GM12875 (cell line): ENCODE measurements around the gene CTNNA1.

Source experiments
- H3K4me3 ChIP-seq: one replicate; pipeline ENCODE4 v1.5.1; 2011; ENCODE audit warnings: low read depth, low read length, control low read depth
- TF ChIP-seq, protein P1 (sequence below): IDR thresholded peaks from 2 replicates; pipeline ENCODE4 v1.5.1; 2011; ENCODE audit warnings: low read depth, mild to moderate bottlenecking, control low read depth, inconsistent platforms, low read length, moderate library complexity, borderline replicate concordance; ENCODE audit not compliant: insufficient read depth

Gene CTNNA1

DNA sequence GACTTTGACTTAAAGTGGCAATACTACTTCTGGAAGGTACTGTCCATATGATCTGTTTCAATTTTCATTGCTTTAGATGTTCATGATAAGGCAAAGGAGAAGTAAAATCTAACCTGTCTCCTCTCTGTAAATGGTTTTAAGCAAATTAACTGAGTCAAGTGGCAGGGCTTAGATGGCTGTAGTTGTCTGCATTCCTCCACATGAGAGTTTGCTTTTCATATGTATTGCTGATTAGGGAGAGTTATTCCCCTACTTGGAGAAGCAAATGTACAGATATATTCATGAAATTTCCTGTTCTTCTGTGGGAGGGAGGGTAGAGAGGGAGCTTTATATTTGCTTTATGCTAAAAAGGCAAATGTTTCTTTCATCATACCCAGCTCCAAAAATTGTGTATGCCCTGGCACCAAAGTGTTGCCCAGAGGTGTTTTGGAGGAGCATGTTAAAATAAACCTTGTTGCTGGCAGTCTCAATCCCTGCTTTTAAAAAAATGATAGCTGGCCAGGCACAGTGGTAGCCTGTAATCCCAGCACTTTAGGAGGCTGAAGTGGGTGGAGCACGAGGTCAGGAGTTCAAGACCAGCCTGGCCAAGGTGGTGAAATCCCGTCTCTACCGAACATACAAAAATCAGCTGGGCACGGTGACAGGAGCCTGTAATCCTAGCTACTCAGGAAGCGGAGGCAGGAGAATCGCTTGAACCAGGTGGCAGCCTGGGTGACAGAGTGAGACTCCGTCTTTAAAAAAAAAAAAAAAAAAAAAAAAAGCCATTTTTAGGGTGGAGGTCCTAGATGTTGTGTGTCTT, 125.4 kb downstream of the CTNNA1 start:
- TF ChIP-seq, protein P1, sequence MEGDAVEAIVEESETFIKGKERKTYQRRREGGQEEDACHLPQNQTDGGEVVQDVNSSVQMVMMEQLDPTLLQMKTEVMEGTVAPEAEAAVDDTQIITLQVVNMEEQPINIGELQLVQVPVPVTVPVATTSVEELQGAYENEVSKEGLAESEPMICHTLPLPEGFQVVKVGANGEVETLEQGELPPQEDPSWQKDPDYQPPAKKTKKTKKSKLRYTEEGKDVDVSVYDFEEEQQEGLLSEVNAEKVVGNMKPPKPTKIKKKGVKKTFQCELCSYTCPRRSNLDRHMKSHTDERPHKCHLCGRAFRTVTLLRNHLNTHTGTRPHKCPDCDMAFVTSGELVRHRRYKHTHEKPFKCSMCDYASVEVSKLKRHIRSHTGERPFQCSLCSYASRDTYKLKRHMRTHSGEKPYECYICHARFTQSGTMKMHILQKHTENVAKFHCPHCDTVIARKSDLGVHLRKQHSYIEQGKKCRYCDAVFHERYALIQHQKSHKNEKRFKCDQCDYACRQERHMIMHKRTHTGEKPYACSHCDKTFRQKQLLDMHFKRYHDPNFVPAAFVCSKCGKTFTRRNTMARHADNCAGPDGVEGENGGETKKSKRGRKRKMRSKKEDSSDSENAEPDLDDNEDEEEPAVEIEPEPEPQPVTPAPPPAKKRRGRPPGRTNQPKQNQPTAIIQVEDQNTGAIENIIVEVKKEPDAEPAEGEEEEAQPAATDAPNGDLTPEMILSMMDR, result no peak
- H3K4me3 ChIP-seq, result no peak overlapping the region

DNA sequence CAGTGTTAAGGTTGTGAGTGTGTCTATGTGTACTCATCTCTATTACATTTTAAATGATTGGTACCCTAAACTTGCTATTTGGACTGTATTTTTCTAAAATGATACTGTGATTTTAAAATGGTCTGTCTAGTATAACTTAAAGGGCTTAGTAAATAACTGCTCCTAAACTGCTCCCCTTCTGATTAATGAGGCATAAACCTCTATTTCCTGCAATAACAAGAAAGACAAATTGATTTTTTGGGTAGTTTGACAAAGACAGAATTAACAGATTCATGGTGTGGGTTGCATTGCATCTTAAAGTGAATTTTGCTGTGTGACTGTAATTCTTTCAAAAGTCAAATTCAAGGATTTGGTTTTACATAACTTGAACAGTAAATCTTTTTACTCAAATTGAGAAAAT, 130.0 kb downstream of the CTNNA1 start:
- TF ChIP-seq, protein P1, result no peak

DNA sequence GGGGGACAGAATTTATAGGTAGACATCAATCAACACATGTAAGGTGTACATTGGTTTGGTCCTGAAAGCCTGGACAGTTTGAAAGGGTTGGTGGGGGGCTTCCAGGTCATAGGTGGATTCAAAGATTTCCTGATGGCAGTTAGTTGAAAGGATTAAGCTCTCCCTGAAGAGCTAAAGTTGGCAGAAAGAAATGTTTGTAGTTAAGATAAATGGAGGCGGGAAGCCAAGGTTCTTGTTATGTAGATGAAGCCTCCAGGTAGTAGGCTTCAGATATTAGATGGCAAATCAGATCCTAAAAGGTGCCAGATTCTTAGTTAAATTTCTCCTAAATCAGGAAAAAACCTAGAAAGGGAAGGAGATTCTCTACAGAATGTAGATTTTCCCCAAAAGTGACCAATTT, 130.9 kb downstream of the CTNNA1 start:
- TF ChIP-seq, protein P1, result no peak
- no peak overlapping the region for H3K4me3 ChIP-seq

More for the DNA sequence above, 130.0 kb downstream of the CTNNA1 start:
- no peak overlapping the region for H3K4me3 ChIP-seq

DNA sequence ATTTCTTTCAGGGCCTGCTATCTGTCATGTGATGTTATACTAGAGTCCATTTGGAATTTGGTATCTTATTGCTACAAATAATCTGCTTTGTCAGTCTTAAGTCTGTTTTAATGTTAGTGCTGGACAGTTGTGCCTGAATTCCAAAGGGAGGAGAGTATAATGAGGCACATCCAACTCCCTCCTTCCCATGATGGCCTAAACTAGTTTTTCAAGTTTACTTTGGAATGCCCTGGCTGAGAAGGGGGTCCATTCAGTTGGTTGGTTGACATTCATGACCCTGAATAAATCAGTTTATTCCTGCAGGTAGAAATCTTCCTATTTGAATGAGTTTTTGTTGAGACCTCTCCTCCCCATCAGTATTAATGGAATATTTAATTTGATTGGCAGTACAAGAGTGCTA, 131.3 kb downstream of the CTNNA1 start:
- TF ChIP-seq, protein P1, result no peak
- no peak overlapping the region for H3K4me3 ChIP-seq

- no peak overlapping the region for H3K4me3 ChIP-seq
- TF ChIP-seq, protein P1, result no peak
Measured at GRCh38 chr5:138889994-138890393, 136.8 kb downstream of the CTNNA1 start.

DNA sequence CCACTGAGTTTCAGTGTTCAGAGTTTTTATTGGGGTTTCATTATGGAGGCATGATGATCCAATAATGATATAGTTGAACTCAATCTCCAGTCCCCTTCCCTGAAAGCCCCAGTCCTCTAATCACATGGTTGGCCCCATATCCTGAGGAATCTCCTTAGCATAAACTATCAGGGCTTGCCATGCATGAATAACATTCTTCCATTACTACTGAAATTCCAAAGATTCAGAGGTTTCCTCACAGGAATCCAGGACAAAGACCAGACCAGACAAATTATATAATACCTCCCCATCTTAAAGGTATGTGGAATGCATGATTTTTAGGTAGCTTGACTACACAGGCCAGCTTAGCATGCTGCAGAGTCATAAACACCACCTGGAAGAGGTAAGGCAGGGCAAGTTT, 137.4 kb downstream of the CTNNA1 start:
- TF ChIP-seq, protein P1, result no peak
- H3K4me3 ChIP-seq, result no peak overlapping the region

DNA sequence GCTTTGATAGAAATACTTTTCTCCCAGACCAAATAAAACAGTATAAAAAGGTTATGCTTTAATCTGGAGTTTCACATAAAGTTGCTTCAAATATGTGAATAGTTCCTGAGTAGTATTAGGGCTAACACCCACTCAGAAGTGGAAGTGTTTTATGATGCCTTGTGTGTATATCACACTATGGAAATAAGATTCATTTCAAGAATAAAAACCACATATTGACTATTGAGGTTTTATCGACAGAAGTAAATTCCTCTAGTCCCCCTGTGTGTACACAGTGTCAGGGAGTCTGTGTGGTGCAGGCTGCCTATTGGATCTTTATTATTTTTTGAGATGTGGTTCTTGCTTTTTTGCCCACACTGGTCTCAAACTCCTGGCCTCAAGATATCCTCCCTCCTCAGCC, 142.7 kb downstream of the CTNNA1 start:
- TF ChIP-seq, protein P1, result no peak
- no peak overlapping the region for H3K4me3 ChIP-seq
